HepG2 (cell line): Measurements from ENCODE around the gene SNAPIN. TPM values are rescaled to one million over a fixed set of nuclear protein-coding genes. Genes with fewer than 3 reads are reported as not detected.

ENCODE experiments used
- ARID5B ChIP-seq: IDR thresholded peaks from 2 replicates; pipeline ENCODE4 v1.4.0; 2020; ENCODE audit warnings: mild to moderate bottlenecking, missing genetic modification reagents
- CC2D1A ChIP-seq: sonication (generic); formaldehyde crosslinking; IDR thresholded peaks from 2 replicates; pipeline ENCODE4 v1.8.1; 2023; ENCODE audit warnings: mild to moderate bottlenecking, missing genetic modification reagents
- FOXC1 ChIP-seq: sonication (generic); formaldehyde crosslinking; IDR thresholded peaks from 2 replicates; pipeline ENCODE4 v1.8.0; 2022; ENCODE audit warnings: mild to moderate bottlenecking, missing genetic modification reagents, borderline replicate concordance
- GATAD2A ChIP-seq: IDR thresholded peaks from 2 replicates; pipeline ENCODE4 v1.6.1; 2016
- HNRNPK ChIP-seq: fragments of 200-400 bp; formaldehyde crosslinking; IDR thresholded peaks from 2 replicates; pipeline ENCODE4 v1.6.1; 2018; ENCODE audit warnings: low read length, low read depth, moderate library complexity, mild to moderate bottlenecking; ENCODE audit not compliant: poor library complexity, severe bottlenecking
- PAXIP1 ChIP-seq: sonication (generic); formaldehyde crosslinking; conservative IDR thresholded peaks from 2 replicates; pipeline ENCODE4 v1.4.0; 2020; ENCODE audit warnings: mild to moderate bottlenecking, missing genetic modification reagents, moderate library complexity
- SAFB2 ChIP-seq: sonication (generic); formaldehyde crosslinking; IDR thresholded peaks from 2 replicates; pipeline ENCODE4 v1.5.1; 2020; ENCODE audit warnings: missing genetic modification reagents, low read depth, mild to moderate bottlenecking, borderline replicate concordance
- SETDB1 ChIP-seq: sonication (generic); formaldehyde crosslinking; IDR thresholded peaks from 2 replicates; pipeline ENCODE4 v1.5.1; 2020; ENCODE audit warnings: missing genetic modification reagents, mild to moderate bottlenecking, borderline replicate concordance
- ZFP36 ChIP-seq: fragments of 150-350 bp; IDR thresholded peaks from 2 replicates; pipeline ENCODE4 v1.6.1; 2018; ENCODE audit warnings: borderline replicate concordance, low read length, low read depth; ENCODE audit not compliant: partially characterized antibody
- ZIK1 ChIP-seq: sonication (generic); formaldehyde crosslinking; IDR thresholded peaks from 2 replicates; pipeline ENCODE4 v1.5.0; 2020; ENCODE audit warnings: mild to moderate bottlenecking, low read depth, missing genetic modification reagents, borderline replicate concordance
- ZNF136 ChIP-seq: sonication (generic); formaldehyde crosslinking; IDR thresholded peaks from 2 replicates; pipeline ENCODE4 v1.8.1; 2022; ENCODE audit warnings: low read depth, mild to moderate bottlenecking, moderate library complexity, missing genetic modification reagents
- ZNF317 ChIP-seq: sonication (generic); formaldehyde crosslinking; IDR thresholded peaks from 2 replicates; pipeline ENCODE4 v1.5.0; 2020; ENCODE audit warnings: mild to moderate bottlenecking, missing genetic modification reagents
- ZNF512B ChIP-seq: sonication (generic); formaldehyde crosslinking; IDR thresholded peaks from 2 replicates; pipeline ENCODE4 v1.5.1; 2020; ENCODE audit warnings: missing genetic modification reagents, mild to moderate bottlenecking, borderline replicate concordance
- ZNF576 ChIP-seq: sonication (generic); formaldehyde crosslinking; IDR thresholded peaks from 2 replicates; pipeline ENCODE4 v1.4.0; 2020; ENCODE audit warnings: mild to moderate bottlenecking, missing genetic modification reagents
- ZNF674 ChIP-seq: sonication (generic); formaldehyde crosslinking; IDR thresholded peaks from 2 replicates; pipeline ENCODE4 v1.5.0; 2020; ENCODE audit warnings: low read depth, mild to moderate bottlenecking, missing genetic modification reagents
- ZNF720 ChIP-seq: sonication (generic); formaldehyde crosslinking; IDR thresholded peaks from 2 replicates; pipeline ENCODE4 v1.4.0; 2020; ENCODE audit warnings: missing genetic modification reagents
- ZZZ3 ChIP-seq: sonication (generic); formaldehyde crosslinking; IDR thresholded peaks from 2 replicates; pipeline ENCODE4 v1.4.0; 2020; ENCODE audit warnings: missing genetic modification reagents, mild to moderate bottlenecking, borderline replicate concordance
- polyA plus RNA-seq, 8 experiments: library from polyadenylated mRNA; depleted of rRNA in 3 of 8; stranded (reverse) in 7 of 8; unstranded in 1 of 8; fragments of >200 nt; fragmentation: Illumina TruSeq in 4 of 8; extraction: Trizol in 4 of 8; gene quantifications; 2 replicates each; pipeline versions ENCODE4 v1.2.1 to v1.2.3, GENCODE V29; 2011 to 2016; ENCODE audit warnings: low read depth in 4 of 8, missing spikeins in 1 of 8, mixed read lengths in 1 of 8; ENCODE audit not compliant: insufficient read depth in 1 of 8
- total RNA-seq, 5 experiments: library from RNA; depleted of rRNA; stranded (reverse); fragments of >200 nt; fragmentation: Illumina TruSeq; extraction: Trizol; gene quantifications; 2 replicates each; pipeline ENCODE4 v1.2.3, GENCODE V29; 2016; ENCODE audit warnings: low read depth in 1 of 5

SNAPIN gene
- total and polyA plus RNA-seq, 2 of the 13 experiments (the other 11 are each of a cell fraction or from before 2014, with no cell fraction given), result 23.9 to 25.7 TPM

- TF ChIP-seq ARID5B (CRISPR knock-in tag) (0 out of 2 replicates have a peak, but pooled peaks have one; percentile 36), ZNF674 (CRISPR knock-in tag) (no peak), ZNF576 (CRISPR knock-in tag) (no peak), FOXC1 (CRISPR knock-in tag) (no peak), HNRNPK (peak; percentile 56), ZNF317 (CRISPR knock-in tag) (no peak), CC2D1A (CRISPR knock-in tag) (no peak), ZNF720 (no peak), ZIK1 (CRISPR knock-in tag) (no peak), ZNF136 (CRISPR knock-in tag) (no peak), SAFB2 (no peak), ZNF512B (no peak), PAXIP1 (peak; percentile 91), ZFP36 (no peak), GATAD2A (CRISPR knock-in tag) (no peak), SETDB1 (no peak), ZZZ3 (CRISPR knock-in tag) (no peak)
These were observed 27.2 kb upstream of the SNAPIN start (continued) for GRCh38 chr1:153631047-153632022.
